GM13976 (cell line): Measurements from ENCODE around the gene CACNA2D4.

ENCODE experiments used
- DNase-seq: peaks from one replicate; pipeline ENCODE4 v3.0.0; 2012; ENCODE audit warnings: low spot score
- in situ Hi-C: fragments of 300-500 bp; cut with MboI; formaldehyde crosslinking; loops from one replicate; pipeline ENCODE4 v1.12.0; 2022; ENCODE audit warnings: low sequenced_read_pairs, mixed read lengths, inconsistent platforms; ENCODE audit not compliant: unreplicated experiment
- TF ChIP-seq, protein P1 (sequence below): IDR thresholded peaks from 2 replicates; pipeline ENCODE4 v1.5.1; 2012; ENCODE audit warnings: borderline replicate concordance, mild to moderate bottlenecking; ENCODE audit not compliant: insufficient read depth; ENCODE audit errors: extremely low read depth, missing control alignments, control extremely low read depth

CACNA2D4 gene

DNA sequence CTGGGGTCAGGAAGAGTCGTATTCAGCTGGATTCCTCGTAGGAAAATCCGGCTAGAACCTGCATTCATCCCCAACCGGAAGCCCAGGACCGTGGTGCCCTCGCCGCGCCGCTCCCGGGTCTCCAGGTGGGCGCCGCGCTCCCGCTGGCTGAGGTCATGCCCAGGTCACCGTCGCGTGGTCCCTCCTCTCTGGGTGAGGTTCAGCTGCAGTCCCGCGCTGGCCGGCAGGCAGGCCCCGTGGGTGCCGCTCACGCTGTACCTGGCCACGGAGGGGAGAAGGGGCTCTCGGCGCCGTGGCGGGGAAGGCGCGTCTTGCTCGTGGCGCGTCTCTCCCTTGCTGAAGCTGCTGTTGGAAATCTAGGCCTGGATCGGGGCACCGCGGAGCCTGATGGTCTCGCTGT lies 53.6 kb downstream of the CACNA2D4 start:
- TF ChIP-seq, protein P1, sequence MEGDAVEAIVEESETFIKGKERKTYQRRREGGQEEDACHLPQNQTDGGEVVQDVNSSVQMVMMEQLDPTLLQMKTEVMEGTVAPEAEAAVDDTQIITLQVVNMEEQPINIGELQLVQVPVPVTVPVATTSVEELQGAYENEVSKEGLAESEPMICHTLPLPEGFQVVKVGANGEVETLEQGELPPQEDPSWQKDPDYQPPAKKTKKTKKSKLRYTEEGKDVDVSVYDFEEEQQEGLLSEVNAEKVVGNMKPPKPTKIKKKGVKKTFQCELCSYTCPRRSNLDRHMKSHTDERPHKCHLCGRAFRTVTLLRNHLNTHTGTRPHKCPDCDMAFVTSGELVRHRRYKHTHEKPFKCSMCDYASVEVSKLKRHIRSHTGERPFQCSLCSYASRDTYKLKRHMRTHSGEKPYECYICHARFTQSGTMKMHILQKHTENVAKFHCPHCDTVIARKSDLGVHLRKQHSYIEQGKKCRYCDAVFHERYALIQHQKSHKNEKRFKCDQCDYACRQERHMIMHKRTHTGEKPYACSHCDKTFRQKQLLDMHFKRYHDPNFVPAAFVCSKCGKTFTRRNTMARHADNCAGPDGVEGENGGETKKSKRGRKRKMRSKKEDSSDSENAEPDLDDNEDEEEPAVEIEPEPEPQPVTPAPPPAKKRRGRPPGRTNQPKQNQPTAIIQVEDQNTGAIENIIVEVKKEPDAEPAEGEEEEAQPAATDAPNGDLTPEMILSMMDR: no peak
- in situ Hi-C loops: no loop called here

GRCh38 chr12:1864456-1864855 lies 54.0 kb downstream of the CACNA2D4 start:
- DNase-seq: no peak
- in situ Hi-C loops: no loop called here
- TF ChIP-seq, protein P1: no peak

More for the DNA sequence above, 53.6 kb downstream of the CACNA2D4 start:
- no peak for DNase-seq

DNA sequence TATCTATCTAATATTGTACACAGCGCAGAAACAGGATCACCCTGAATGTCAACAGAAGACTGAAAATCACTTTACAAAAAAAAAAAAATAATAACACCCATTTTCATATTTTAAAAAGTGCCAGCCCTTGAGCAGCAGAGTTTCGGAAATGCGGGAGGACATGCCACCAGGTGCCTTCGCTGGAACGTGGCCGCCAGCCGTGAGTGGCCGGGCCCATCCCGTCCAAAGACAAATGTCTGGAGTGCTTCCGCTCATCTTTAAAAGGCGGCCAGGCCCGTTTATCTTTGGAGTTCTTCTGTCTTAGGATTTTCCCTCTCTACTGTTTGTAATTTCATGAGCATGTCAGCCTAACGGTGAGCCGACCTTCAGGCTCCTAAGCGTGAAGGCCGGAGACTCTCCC lies 54.6 kb downstream of the CACNA2D4 start:
- in situ Hi-C loops: no loop called here
- TF ChIP-seq, protein P1: no peak

GRCh38 chr12:1862973-1863372 lies 55.5 kb downstream of the CACNA2D4 start:
- DNase-seq: no peak
- in situ Hi-C loops: no loop called here
- TF ChIP-seq, protein P1: no peak

More for the DNA sequence above, 54.6 kb downstream of the CACNA2D4 start:
- no peak for DNase-seq

DNA sequence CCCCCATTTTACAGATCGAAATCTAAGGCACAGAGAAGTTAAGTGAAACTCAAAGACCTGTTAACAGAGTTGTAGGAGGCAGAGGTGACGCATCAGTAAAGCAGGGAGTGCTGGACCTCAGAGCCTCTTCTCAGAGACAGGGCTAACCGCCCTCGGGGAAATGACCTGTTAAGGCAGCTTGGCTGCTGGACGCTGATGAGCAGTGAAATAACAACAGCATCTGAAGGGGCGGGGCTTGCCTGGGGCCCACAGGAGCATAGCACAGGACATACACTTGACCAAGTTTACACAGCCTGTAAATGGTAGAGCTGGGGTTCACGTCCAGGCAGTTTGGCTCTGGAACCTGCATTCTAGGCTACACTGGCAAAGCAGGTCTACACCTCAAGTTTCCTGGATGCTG lies 58.8 kb downstream of the CACNA2D4 start:
- TF ChIP-seq, protein P1: no peak
- in situ Hi-C loops: no loop called here
- no peak for DNase-seq

- in situ Hi-C loops: no loop called here
- DNase-seq: no peak
- TF ChIP-seq, protein P1: no peak
These were observed 60.0 kb downstream of the CACNA2D4 start for GRCh38 chr12:1858456-1858855.

DNA sequence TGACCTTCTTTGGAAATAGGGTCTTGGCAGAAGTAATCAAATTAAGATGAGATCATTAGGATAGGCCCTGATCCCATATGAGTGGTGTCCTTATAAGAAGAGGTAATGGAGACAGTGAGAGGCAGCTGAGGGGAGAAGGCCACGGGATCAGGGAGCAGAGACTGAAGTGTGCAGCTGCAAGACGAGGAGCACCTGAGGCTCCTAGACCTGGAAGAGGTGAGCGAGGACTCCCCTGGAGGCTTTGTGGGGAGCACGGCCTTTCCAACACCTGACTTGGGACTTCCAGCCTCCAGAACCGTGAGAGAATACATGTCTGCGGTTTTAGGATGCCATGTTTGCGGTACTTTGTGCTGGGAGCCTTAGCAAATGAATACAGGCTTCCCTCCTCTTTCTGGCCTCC lies 60.6 kb downstream of the CACNA2D4 start:
- DNase-seq: no peak
- in situ Hi-C loops: no loop called here
- TF ChIP-seq, protein P1: no peak
